GM19238 (cell line): ENCODE measurements around the gene LEMD2.

Experiments
- DNase-seq: peaks from one replicate; pipeline ENCODE4 v3.0.0; 2011; ENCODE audit warnings: low spot score; ENCODE audit not compliant: insufficient read length

LEMD2 gene

GRCh38 chr6:33820243-33820642 is 31.3 kb upstream of the LEMD2 start:
- DNase-seq = no peak

- DNase-seq = no peak
These were observed 30.1 kb upstream of the LEMD2 start for GRCh38 chr6:33819021-33819420.

GRCh38 chr6:33818293-33818692 is 29.4 kb upstream of the LEMD2 start:
- no peak for DNase-seq

- DNase-seq = no peak
These were observed 28.6 kb upstream of the LEMD2 start for GRCh38 chr6:33817489-33817888.

- DNase-seq = no peak
These were observed 28.0 kb upstream of the LEMD2 start for GRCh38 chr6:33816911-33817310.

- DNase-seq = peak; percentile 47
These were observed 26.9 kb upstream of the LEMD2 start for GRCh38 chr6:33815854-33816253.

GRCh38 chr6:33813990-33814985 is 25.4 kb upstream of the LEMD2 start:
- DNase-seq = no peak

GRCh38 chr6:33813246-33813904 is 24.4 kb upstream of the LEMD2 start:
- no peak for DNase-seq

GRCh38 chr6:33812669-33813068 is 23.7 kb upstream of the LEMD2 start:
- peak; percentile 55 for DNase-seq

- DNase-seq = no peak
These were observed 20.7 kb upstream of the LEMD2 start for GRCh38 chr6:33809594-33809993.

GRCh38 chr6:33808641-33809180 is 19.8 kb upstream of the LEMD2 start:
- no peak for DNase-seq

- no peak for DNase-seq
These were observed 18.7 kb upstream of the LEMD2 start for GRCh38 chr6:33807606-33808005.

- DNase-seq = no peak
These were observed 17.9 kb upstream of the LEMD2 start for GRCh38 chr6:33806841-33807240.

- no peak for DNase-seq
These were observed 14.7 kb upstream of the LEMD2 start, which contains the start of gene MLN for GRCh38 chr6:33803571-33804053. Gene MLN, minus strand, starts transcription at chr6:33804003. Its CDS starts 2,840 bp downstream, at chr6:33801163.

GRCh38 chr6:33802186-33802958 is 13.4 kb upstream of the LEMD2 start:
- DNase-seq = no peak

- DNase-seq = no peak
These were observed 12.7 kb upstream of the LEMD2 start for GRCh38 chr6:33801611-33802010.

- no peak for DNase-seq
These were observed 11.5 kb upstream of the LEMD2 start for GRCh38 chr6:33800248-33800969.

- DNase-seq = no peak
These were observed 10.7 kb upstream of the LEMD2 start for GRCh38 chr6:33799454-33800113.

GRCh38 chr6:33798343-33798848 is 9.5 kb upstream of the LEMD2 start:
- DNase-seq = no peak
